MM.1S (cell line): Measurements from ENCODE around the gene RUNX1.

ENCODE experiments used
- DNase-seq: peaks from one replicate; pipeline ENCODE4 v3.0.0-alpha.2; 2015
- H2AFZ ChIP-seq: fragments of 300-600 bp; sonication (generic); 2 replicates; pipeline ENCODE4 v1.6.0; 2016; ENCODE audit warnings: antibody characterized with exemption, low read length
- H3F3A ChIP-seq: fragments of 300-600 bp; sonication (generic); 2 replicates; pipeline ENCODE4 v1.6.1; 2016; ENCODE audit warnings: mild to moderate bottlenecking, antibody characterized with exemption, low read length, moderate library complexity, mixed read lengths; ENCODE audit not compliant: insufficient read depth
- H3K27ac ChIP-seq: fragments of 300-600 bp; sonication (generic); 2 replicates; pipeline ENCODE4 v1.5.1; 2016; ENCODE audit warnings: mild to moderate bottlenecking, low read length
- H3K27me3 ChIP-seq: fragments of 300-600 bp; sonication (generic); replicated peaks from 2 replicates; pipeline ENCODE4 v1.6.0; 2016; ENCODE audit warnings: low read length; ENCODE audit not compliant: insufficient read depth
- H3K36me3 ChIP-seq: fragments of 300-600 bp; sonication (generic); replicated peaks from 2 replicates; pipeline ENCODE4 v1.6.1; 2016; ENCODE audit warnings: mild to moderate bottlenecking, low read length, mixed read lengths; ENCODE audit not compliant: insufficient read depth
- H3K4me1 ChIP-seq: fragments of 300-600 bp; sonication (generic); 2 replicates; pipeline ENCODE4 v1.6.1; 2016; ENCODE audit warnings: low read length, mixed read lengths
- H3K4me2 ChIP-seq: fragments of 300-600 bp; sonication (generic); 2 replicates; pipeline ENCODE4 v1.6.0; 2016; ENCODE audit warnings: low read depth, low read length
- H3K4me3 ChIP-seq: fragments of 300-600 bp; sonication (generic); 2 replicates; pipeline ENCODE4 v1.5.1; 2016; ENCODE audit warnings: low read length, mixed read lengths
- H3K79me2 ChIP-seq: fragments of 300-600 bp; sonication (generic); 2 replicates; pipeline ENCODE4 v1.6.1; 2016; ENCODE audit warnings: mixed run types, low read length, mixed read lengths
- H3K9ac ChIP-seq: fragments of 300-600 bp; sonication (generic); 2 replicates; pipeline ENCODE4 v1.6.1; 2016; ENCODE audit warnings: low read length, mixed read lengths
- H3K9me2 ChIP-seq: fragments of 300-600 bp; sonication (generic); replicated peaks from 2 replicates; pipeline ENCODE4 v1.6.1; 2016; ENCODE audit warnings: mild to moderate bottlenecking, low read length, mixed read lengths; ENCODE audit not compliant: insufficient read depth
- H3K9me3 ChIP-seq: fragments of 300-600 bp; sonication (generic); replicated peaks from 2 replicates; pipeline ENCODE4 v1.6.1; 2016; ENCODE audit warnings: mild to moderate bottlenecking, low read length, mixed read lengths; ENCODE audit not compliant: insufficient read depth
- H4K20me1 ChIP-seq: fragments of 300-600 bp; sonication (generic); 2 replicates; pipeline ENCODE4 v1.6.1; 2016; ENCODE audit warnings: mild to moderate bottlenecking, low read length, moderate library complexity, mixed read lengths; ENCODE audit not compliant: insufficient read depth
- EZH2 ChIP-seq: fragments of 300-600 bp; sonication (generic); optimal IDR thresholded peaks from 2 replicates; pipeline ENCODE3; 2017; ENCODE audit warnings: low read depth, mild to moderate bottlenecking, antibody characterized with exemption, low read length, mixed read lengths
- EZH2phosphoT487 ChIP-seq: fragments of 300-600 bp; sonication (generic); IDR thresholded peaks from 2 replicates; pipeline ENCODE4 v1.6.1; 2018; ENCODE audit warnings: antibody characterized with exemption, low read length
- TF ChIP-seq, protein P1 (sequence below): fragments of 300-600 bp; sonication (generic); IDR thresholded peaks from 2 replicates; pipeline ENCODE4 v1.5.1; 2016; ENCODE audit warnings: antibody characterized with exemption, low read length, mixed read lengths

The RUNX1 gene

DNA sequence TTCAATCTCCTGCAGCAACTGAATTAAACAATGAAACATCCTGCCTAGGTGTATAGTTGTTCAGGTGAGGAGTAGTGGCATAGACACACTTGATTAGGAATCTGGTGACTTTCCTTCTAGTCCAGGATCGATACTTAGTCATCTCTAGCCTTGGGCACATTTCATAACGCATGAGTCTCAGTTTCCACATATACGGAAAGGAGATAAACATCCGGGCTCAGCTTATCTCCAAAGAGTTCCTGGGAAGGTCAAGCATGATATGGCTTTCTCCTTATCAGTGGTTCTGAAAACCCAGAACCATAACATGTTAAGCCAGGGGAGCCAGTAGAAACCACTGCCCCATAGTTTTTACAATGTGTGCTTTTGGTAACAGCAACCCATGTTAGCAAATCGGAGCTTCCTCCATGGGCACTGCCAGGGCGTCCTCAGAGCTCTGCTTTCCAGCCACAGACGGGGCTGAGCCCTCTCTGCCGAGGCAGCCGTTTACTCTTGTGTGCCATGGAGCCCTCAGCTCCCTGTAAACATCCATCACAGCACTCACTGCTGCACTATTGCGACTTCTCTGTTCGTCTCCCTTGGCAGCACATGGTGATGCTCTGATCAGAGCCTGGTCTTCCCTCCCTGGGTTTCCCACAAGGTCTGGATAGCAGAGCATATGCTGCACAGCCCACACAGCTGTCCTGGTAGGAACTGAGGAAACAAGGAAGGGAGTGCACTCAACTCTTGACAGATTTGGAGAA is 34.6 kb downstream of the RUNX1 start:
- Histone ChIP-seq H3K4me3 (no peak overlapping the region), H3K27me3 (no peaks in the 10 kb centered on the region), H3K9ac (no peak overlapping the region), H3K27ac (no peak overlapping the region), H3K4me1 (no peaks in the 10 kb centered on the region), H3K79me2 (no peaks in the 10 kb centered on the region), H3K9me2 (no peaks in the 10 kb centered on the region), H3K4me2 (no peak overlapping the region), H3F3A (no peaks in the 10 kb centered on the region), H3K36me3 (no peaks in the 10 kb centered on the region), H4K20me1 (no peaks in the 10 kb centered on the region), H2AFZ (no peak overlapping the region), H3K9me3 (no peaks in the 10 kb centered on the region)
- no peak for DNase-seq
- TF ChIP-seq, protein P1, sequence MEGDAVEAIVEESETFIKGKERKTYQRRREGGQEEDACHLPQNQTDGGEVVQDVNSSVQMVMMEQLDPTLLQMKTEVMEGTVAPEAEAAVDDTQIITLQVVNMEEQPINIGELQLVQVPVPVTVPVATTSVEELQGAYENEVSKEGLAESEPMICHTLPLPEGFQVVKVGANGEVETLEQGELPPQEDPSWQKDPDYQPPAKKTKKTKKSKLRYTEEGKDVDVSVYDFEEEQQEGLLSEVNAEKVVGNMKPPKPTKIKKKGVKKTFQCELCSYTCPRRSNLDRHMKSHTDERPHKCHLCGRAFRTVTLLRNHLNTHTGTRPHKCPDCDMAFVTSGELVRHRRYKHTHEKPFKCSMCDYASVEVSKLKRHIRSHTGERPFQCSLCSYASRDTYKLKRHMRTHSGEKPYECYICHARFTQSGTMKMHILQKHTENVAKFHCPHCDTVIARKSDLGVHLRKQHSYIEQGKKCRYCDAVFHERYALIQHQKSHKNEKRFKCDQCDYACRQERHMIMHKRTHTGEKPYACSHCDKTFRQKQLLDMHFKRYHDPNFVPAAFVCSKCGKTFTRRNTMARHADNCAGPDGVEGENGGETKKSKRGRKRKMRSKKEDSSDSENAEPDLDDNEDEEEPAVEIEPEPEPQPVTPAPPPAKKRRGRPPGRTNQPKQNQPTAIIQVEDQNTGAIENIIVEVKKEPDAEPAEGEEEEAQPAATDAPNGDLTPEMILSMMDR, result no peak
- TF ChIP-seq EZH2 (no peak), EZH2phosphoT487 (no peak)

DNA sequence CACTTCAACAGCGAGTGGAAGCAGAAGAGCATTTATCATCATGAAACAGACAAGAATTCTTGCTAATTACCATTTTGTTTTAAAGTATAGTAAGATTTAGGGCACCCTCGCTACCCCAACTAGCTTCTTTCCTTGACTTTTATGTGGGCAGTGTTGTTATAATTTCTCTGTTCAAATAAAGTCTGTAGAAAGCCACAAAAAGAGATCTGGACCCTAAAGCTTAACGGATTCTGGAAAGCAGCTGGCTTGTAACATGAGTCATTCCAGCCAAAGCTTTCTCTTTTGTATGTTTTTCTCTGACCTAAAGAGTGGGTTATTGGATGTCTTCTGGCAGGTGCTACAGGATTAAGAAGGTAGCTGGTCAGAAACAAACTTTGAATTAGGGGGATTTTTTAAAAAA is 37.4 kb downstream of the RUNX1 start:
- no peaks in the 10 kb centered on the region for H3K9me2 ChIP-seq
- no peak for TF ChIP-seq EZH2
- TF ChIP-seq, protein P1, result no peak
- TF ChIP-seq EZH2phosphoT487, result no peak
- H3K4me1 ChIP-seq, result no peaks in the 10 kb centered on the region
- no peaks in the 10 kb centered on the region for H3K9me3 ChIP-seq
- H4K20me1 ChIP-seq, result no peaks in the 10 kb centered on the region
- H2AFZ ChIP-seq, result no peak overlapping the region
- no peak for DNase-seq
- H3K79me2 ChIP-seq, result no peaks in the 10 kb centered on the region
- no peaks in the 10 kb centered on the region for H3K36me3 ChIP-seq
- H3F3A ChIP-seq, result no peaks in the 10 kb centered on the region
- no peak overlapping the region for H3K4me3 ChIP-seq
- no peak overlapping the region for H3K9ac ChIP-seq
- H3K4me2 ChIP-seq, result no peak overlapping the region
- H3K27me3 ChIP-seq, result no peaks in the 10 kb centered on the region
- H3K27ac ChIP-seq, result no peak overlapping the region

DNA sequence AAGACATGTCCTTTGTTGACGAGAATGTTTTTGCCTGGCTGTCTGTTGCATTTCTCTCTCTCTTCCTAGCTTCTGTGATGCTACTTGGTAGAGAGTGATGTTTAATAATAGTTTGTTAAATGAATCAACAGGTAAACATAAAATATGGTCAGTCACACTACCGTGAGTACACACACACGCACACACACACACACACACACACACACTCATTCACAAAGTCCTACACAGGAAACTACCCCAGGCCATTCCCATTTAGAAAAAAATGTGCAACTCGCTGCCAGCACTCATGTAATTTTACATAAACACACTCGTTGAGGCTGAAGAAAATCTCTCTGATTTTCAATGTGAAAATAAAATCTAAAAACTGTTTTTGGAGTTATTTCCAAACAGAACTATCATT is 38.7 kb downstream of the RUNX1 start:
- H3K4me1 ChIP-seq, result no peaks in the 10 kb centered on the region
- H3K9me3 ChIP-seq, result no peaks in the 10 kb centered on the region
- no peaks in the 10 kb centered on the region for H3K27me3 ChIP-seq
- H2AFZ ChIP-seq, result no peak overlapping the region
- H3K4me3 ChIP-seq, result no peak overlapping the region
- no peaks in the 10 kb centered on the region for H3K79me2 ChIP-seq
- H3K9me2 ChIP-seq, result no peaks in the 10 kb centered on the region
- H4K20me1 ChIP-seq, result no peaks in the 10 kb centered on the region
- no peaks in the 10 kb centered on the region for H3K36me3 ChIP-seq
- H3K4me2 ChIP-seq, result no peak overlapping the region
- no peak for TF ChIP-seq EZH2
- TF ChIP-seq, protein P1, result no peak
- no peak for TF ChIP-seq EZH2phosphoT487
- no peaks in the 10 kb centered on the region for H3F3A ChIP-seq
- no peak overlapping the region for H3K27ac ChIP-seq
- DNase-seq, result no peak
- no peak overlapping the region for H3K9ac ChIP-seq
